HepG2 (cell line): ENCODE measurements around the gene RRN3. TPM values are rescaled to one million over a fixed set of nuclear protein-coding genes. Genes with fewer than 3 reads are reported as not detected.

ENCODE experiments used
- ATAC-seq: fragments of 200-7000 bp; cut with Tn5 transposase; 3 replicates; pipeline ENCODE4 v1.9.1; 2020; ENCODE audit warnings: mild to moderate bottlenecking, moderate library complexity
- BruUV-seq: library from RNA; stranded (reverse); fragments of 400-500 nt; replicated peaks from 2 replicates; lab custom pipeline; 2021; lab: Mats Ljungman, UMichigan
- CTCF ChIA-PET: fragments of 300-600 bp; formaldehyde crosslinking; extraction: SDS; loops from one replicate; lab custom pipeline; 2021; ENCODE audit warnings: low total read pairs, inconsistent platforms, low intra/inter-chr PET ratio; lab: Yijun Ruan, JAX
- POLR2A ChIA-PET: fragments of 350-600 bp; sonication (Branson Sonifier 250); formaldehyde crosslinking; loops from one replicate; lab custom pipeline; 2020; ENCODE audit warnings: antibody characterized with exemption, inconsistent platforms; lab: Yijun Ruan, JAX
- DNase-seq: peaks from one replicate; pipeline ENCODE4 v3.0.0-alpha.2; 2015; ENCODE audit warnings: low spot score
- FAIRE-seq: peaks from 3 replicates; lab custom pipeline; 2011; peaks lifted over from hg19 to GRCh38; lab: Jason Lieb, UNC
- H2AFZ ChIP-seq: one replicate; pipeline ENCODE4 v1.6.1; 2011; ENCODE audit warnings: low read length, inconsistent platforms
- H3K27ac ChIP-seq: fragments of 300-600 bp; 3 replicates; pipeline ENCODE4 v1.8.0; 2011; ENCODE audit warnings: mixed run types, mild to moderate bottlenecking, mixed read lengths, low read length, inconsistent platforms; ENCODE audit not compliant: insufficient read depth; ENCODE audit errors: extremely low read length
- H3K27me3 ChIP-seq, 2 experiments: fragments of 200-600 bp in 1 of 2; 2 replicates in 1 of 2; 3 replicates in 1 of 2; pipeline versions ENCODE4 v1.6.0 to v1.8.0; 2011; ENCODE audit warnings: low read length in 2 of 2, mild to moderate bottlenecking in 2 of 2, moderate library complexity in 2 of 2, inconsistent platforms in 1 of 2; ENCODE audit not compliant: insufficient read depth in 2 of 2, control insufficient read depth in 1 of 2
- H3K36me3 ChIP-seq, 2 experiments: fragments of 200-600 bp in 1 of 2; replicated peaks in 1 of 2; 2 replicates in 1 of 2; 3 replicates in 1 of 2; pipeline versions ENCODE4 v1.5.1 to v1.8.0; 2011; ENCODE audit warnings: low read length in 2 of 2, inconsistent platforms in 1 of 2; ENCODE audit not compliant: insufficient read depth in 2 of 2, control insufficient read depth in 1 of 2
- H3K4me1 ChIP-seq: 2 replicates; pipeline ENCODE4 v1.5.1; 2012; ENCODE audit warnings: low read length, inconsistent platforms; ENCODE audit not compliant: insufficient read depth
- H3K4me2 ChIP-seq: 2 replicates; pipeline ENCODE4 v1.6.0; 2011; ENCODE audit warnings: low read depth, low read length, inconsistent platforms
- H3K4me3 ChIP-seq, 3 experiments: fragments of 200-600 bp in 1 of 3; sonication (generic), shearing (Covaris generic) in 1 of 3; replicated peaks in 1 of 3; 2 replicates each; pipeline ENCODE4 v1.5.1; 2011 to 2016; ENCODE audit warnings: low read length in 3 of 3, inconsistent platforms in 2 of 3, low read depth in 2 of 3, mild to moderate bottlenecking in 2 of 3, control low read depth in 1 of 3, mixed read lengths in 1 of 3; ENCODE audit not compliant: insufficient read depth in 1 of 3
- H3K79me2 ChIP-seq: one replicate; pipeline ENCODE4 v1.6.1; 2011; ENCODE audit warnings: low read length, inconsistent platforms; ENCODE audit not compliant: insufficient read depth
- H3K9ac ChIP-seq: 2 replicates; pipeline ENCODE4 v1.6.0; 2011; ENCODE audit warnings: mild to moderate bottlenecking, low read depth, low read length, inconsistent platforms; ENCODE audit not compliant: insufficient read depth
- H3K9me3 ChIP-seq: 2 replicates; pipeline ENCODE4 v1.5.1; 2012; ENCODE audit warnings: mild to moderate bottlenecking, low read length
- H4K20me1 ChIP-seq: 2 replicates; pipeline ENCODE4 v1.6.0; 2011; ENCODE audit warnings: inconsistent platforms, mild to moderate bottlenecking, low read length, moderate library complexity; ENCODE audit not compliant: insufficient read depth
- AGO2 ChIP-seq: fragments of 200-400 bp; formaldehyde crosslinking; optimal IDR thresholded peaks from 2 replicates; pipeline ENCODE3; 2017; ENCODE audit warnings: mild to moderate bottlenecking, low read depth, low read length, moderate library complexity
- DMAP1 ChIP-seq: IDR thresholded peaks from 2 replicates; pipeline ENCODE4 v1.6.1; 2016
- EZH2 ChIP-seq: conservative IDR thresholded peaks from 2 replicates; pipeline ENCODE4 v1.6.1; 2012; ENCODE audit warnings: mild to moderate bottlenecking, low read depth, low read length, moderate library complexity
- FOXA3 ChIP-seq: IDR thresholded peaks from 2 replicates; pipeline ENCODE4 v1.6.1; 2016; ENCODE audit warnings: missing genetic modification reagents, missing compliant biosample characterization
- MAFG ChIP-seq: sonication (generic); formaldehyde crosslinking; IDR thresholded peaks from 2 replicates; pipeline ENCODE4 v1.5.1; 2020; ENCODE audit warnings: mild to moderate bottlenecking, missing genetic modification reagents
- NFKB2 ChIP-seq: sonication (generic); formaldehyde crosslinking; IDR thresholded peaks from 2 replicates; pipeline ENCODE4 v1.4.0; 2020; ENCODE audit warnings: missing genetic modification reagents, borderline replicate concordance
- NR2C2 ChIP-seq: sonication (generic); formaldehyde crosslinking; IDR thresholded peaks from 2 replicates; pipeline ENCODE4 v1.4.0; 2020; ENCODE audit warnings: missing genetic modification reagents, mild to moderate bottlenecking, moderate library complexity, borderline replicate concordance
- PITX1 ChIP-seq: sonication (generic); formaldehyde crosslinking; IDR thresholded peaks from 2 replicates; pipeline ENCODE4 v1.5.1; 2020; ENCODE audit warnings: mild to moderate bottlenecking, missing genetic modification reagents
- POLR2A ChIP-seq, 2 experiments: IDR thresholded peaks; 2 replicates each; pipeline ENCODE4 v1.6.1; 2011; ENCODE audit warnings: low read depth in 2 of 2, low read length in 2 of 2, mild to moderate bottlenecking in 1 of 2, moderate library complexity in 1 of 2; ENCODE audit not compliant: insufficient read depth in 1 of 2
- POLR2G ChIP-seq: fragments of 200-400 bp; formaldehyde crosslinking; IDR thresholded peaks from 2 replicates; pipeline ENCODE4 v1.6.1; 2018; ENCODE audit warnings: mild to moderate bottlenecking, low read depth, low read length, moderate library complexity
- RBM22 ChIP-seq: fragments of 200-400 bp; formaldehyde crosslinking; optimal IDR thresholded peaks from 2 replicates; pipeline ENCODE3; 2017; ENCODE audit warnings: mild to moderate bottlenecking, low read length, moderate library complexity
- SIX1 ChIP-seq: sonication (generic); formaldehyde crosslinking; IDR thresholded peaks from 2 replicates; pipeline ENCODE4 v1.4.0; 2020; ENCODE audit warnings: missing genetic modification reagents, borderline replicate concordance
- ZBTB38 ChIP-seq: sonication (generic); formaldehyde crosslinking; IDR thresholded peaks from 2 replicates; pipeline ENCODE4 v1.5.1; 2020; ENCODE audit warnings: mild to moderate bottlenecking, missing genetic modification reagents
- ZFP91 ChIP-seq: sonication (generic); formaldehyde crosslinking; IDR thresholded peaks from 2 replicates; pipeline ENCODE4 v1.9.0; 2022; ENCODE audit warnings: missing genetic modification reagents, mild to moderate bottlenecking, borderline replicate concordance
- ZNF274 ChIP-seq: sonication (generic); formaldehyde crosslinking; IDR thresholded peaks from 2 replicates; pipeline ENCODE4 v1.5.1; 2020; ENCODE audit warnings: mild to moderate bottlenecking, missing genetic modification reagents
- ZNF501 ChIP-seq: sonication (generic); formaldehyde crosslinking; IDR thresholded peaks from 2 replicates; pipeline ENCODE4 v1.5.1; 2020; ENCODE audit warnings: mild to moderate bottlenecking, moderate library complexity, missing genetic modification reagents
- ZNF768 ChIP-seq: sonication (generic); formaldehyde crosslinking; IDR thresholded peaks from 2 replicates; pipeline ENCODE4 v1.4.0; 2020; ENCODE audit warnings: missing genetic modification reagents
- ZSCAN12 ChIP-seq: sonication (generic); formaldehyde crosslinking; IDR thresholded peaks from 2 replicates; pipeline ENCODE4 v1.9.0; 2021; ENCODE audit warnings: mild to moderate bottlenecking, missing genetic modification reagents
- ZSCAN21 ChIP-seq: sonication (generic); formaldehyde crosslinking; IDR thresholded peaks from 2 replicates; pipeline ENCODE4 v1.8.0; 2022; ENCODE audit warnings: mild to moderate bottlenecking, missing genetic modification reagents, moderate library complexity, borderline replicate concordance
- WGBS: methylation state at CpG from one replicate; pipeline ENCODE4 v1.1.6; 2017; ENCODE audit warnings: low lambda C conversion rate; 5-methylcytosine and 5-hydroxymethylcytosine counted together
- in situ Hi-C: cut with HindIII; loops from 2 replicates; pipeline ENCODE4 v1.10.0; 2017; ENCODE audit warnings: low pct_unique_long_range_greater_than_20kb; ENCODE audit not compliant: extremely low pct_ligation_motif_present
- intact Hi-C: fragments of 100-400 bp; cut with micrococcal nuclease; formaldehyde crosslinking; loops from one replicate; pipeline ENCODE4 v1.10.0; 2022; ENCODE audit not compliant: unreplicated experiment
- polyA plus RNA-seq, 8 experiments: library from polyadenylated mRNA; depleted of rRNA in 3 of 8; stranded (reverse) in 7 of 8; unstranded in 1 of 8; fragments of >200 nt; fragmentation: Illumina TruSeq in 4 of 8; extraction: Trizol in 4 of 8; gene quantifications; 2 replicates each; pipeline versions ENCODE4 v1.2.1 to v1.2.3, GENCODE V29; 2011 to 2016; ENCODE audit warnings: low read depth in 4 of 8, missing spikeins in 1 of 8, mixed read lengths in 1 of 8; ENCODE audit not compliant: insufficient read depth in 1 of 8
- total RNA-seq, 5 experiments: library from RNA; depleted of rRNA; stranded (reverse); fragments of >200 nt; fragmentation: Illumina TruSeq; extraction: Trizol; gene quantifications; 2 replicates each; pipeline ENCODE4 v1.2.3, GENCODE V29; 2016; ENCODE audit warnings: low read depth in 1 of 5
- TF ChIP-seq, protein P1 (sequence below): sonication (generic); formaldehyde crosslinking; IDR thresholded peaks from 2 replicates; pipeline ENCODE4 v1.5.0; 2020; ENCODE audit warnings: mild to moderate bottlenecking, missing genetic modification reagents, moderate library complexity

RRN3 gene
- total and polyA plus RNA-seq, 2 of the 13 experiments (the other 11 are each of a cell fraction or from before 2014, with no cell fraction given): 45.8 to 67.0 TPM

- intact Hi-C loops: no loop called here
- no TSS peak for BruUV-seq
- Histone ChIP-seq H3K9me3 (no peaks in the 10 kb centered on the region), H3K4me1 (no peaks in the 10 kb centered on the region), H3K4me3 (no peak overlapping the region), H3K36me3 (peaks cover 38 to 70% of the 10 kb centered on the region in 2 experiments), H2AFZ (no peak overlapping the region), H3K27ac (no peak overlapping the region), H4K20me1 (no peaks in the 10 kb centered on the region), H3K27me3 (no peaks in the 10 kb centered on the region), H3K79me2 (no peaks in the 10 kb centered on the region), H3K4me2 (no peak overlapping the region), H3K9ac (no peak overlapping the region)
- ChIA-PET POLR2A (no interaction called here), CTCF (no interaction called here)
- in situ Hi-C loops: no loop called here
- no peak for DNase-seq
- ATAC-seq: peak; percentile 51
- peak; percentile 37 for FAIRE-seq
- 94% methylated on average over 16 of the region's 16 CpGs for WGBS
- no peak for TF ChIP-seq SIX1 (CRISPR knock-in tag)
- peak; percentile 65 for TF ChIP-seq RBM22
- 0 out of 2 replicates have a peak, but pooled peaks have one; percentile 49 for TF ChIP-seq ZNF274 (CRISPR knock-in tag)
- peak; percentile 84 for TF ChIP-seq AGO2
- TF ChIP-seq FOXA3: no peak
- TF ChIP-seq PITX1 (CRISPR knock-in tag): no peak
- TF ChIP-seq MAFG: 0 out of 2 replicates have a peak, but pooled peaks have one; percentile 4
- TF ChIP-seq, protein P1, sequence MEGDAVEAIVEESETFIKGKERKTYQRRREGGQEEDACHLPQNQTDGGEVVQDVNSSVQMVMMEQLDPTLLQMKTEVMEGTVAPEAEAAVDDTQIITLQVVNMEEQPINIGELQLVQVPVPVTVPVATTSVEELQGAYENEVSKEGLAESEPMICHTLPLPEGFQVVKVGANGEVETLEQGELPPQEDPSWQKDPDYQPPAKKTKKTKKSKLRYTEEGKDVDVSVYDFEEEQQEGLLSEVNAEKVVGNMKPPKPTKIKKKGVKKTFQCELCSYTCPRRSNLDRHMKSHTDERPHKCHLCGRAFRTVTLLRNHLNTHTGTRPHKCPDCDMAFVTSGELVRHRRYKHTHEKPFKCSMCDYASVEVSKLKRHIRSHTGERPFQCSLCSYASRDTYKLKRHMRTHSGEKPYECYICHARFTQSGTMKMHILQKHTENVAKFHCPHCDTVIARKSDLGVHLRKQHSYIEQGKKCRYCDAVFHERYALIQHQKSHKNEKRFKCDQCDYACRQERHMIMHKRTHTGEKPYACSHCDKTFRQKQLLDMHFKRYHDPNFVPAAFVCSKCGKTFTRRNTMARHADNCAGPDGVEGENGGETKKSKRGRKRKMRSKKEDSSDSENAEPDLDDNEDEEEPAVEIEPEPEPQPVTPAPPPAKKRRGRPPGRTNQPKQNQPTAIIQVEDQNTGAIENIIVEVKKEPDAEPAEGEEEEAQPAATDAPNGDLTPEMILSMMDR: peak; percentile 32; the same call in 1 of the 2 replicates
- TF ChIP-seq ZNF768 (CRISPR knock-in tag): peak; percentile 14; the same call in 1 of the 2 replicates
- no peak for TF ChIP-seq DMAP1
- TF ChIP-seq ZFP91 (CRISPR knock-in tag): peak; percentile 24; the same call in 1 of the 2 replicates
- peak; percentile 65; the same call in 1 of the 2 replicates for TF ChIP-seq ZBTB38 (CRISPR knock-in tag)
- TF ChIP-seq ZSCAN21 (CRISPR knock-in tag): peak; percentile 30; the same call in 1 of the 2 replicates
- TF ChIP-seq ZNF501 (CRISPR knock-in tag): 0 out of 2 replicates have a peak, but pooled peaks have one; percentile 37
- TF ChIP-seq NFKB2: 0 out of 2 replicates have a peak, but pooled peaks have one; percentile 23
- TF ChIP-seq POLR2A (IDR thresholded peaks at IDR 0.05; ENCODE audit: insufficient read depth in 1 of 2, low read depth in 2 of 2, low read length in 2 of 2): peak in 1 of 2 experiments; percentile 21; a peak in 1 of 4 replicates
- TF ChIP-seq POLR2G: no peak; the same call in none of the 2 replicates
- no peak for TF ChIP-seq NR2C2 (CRISPR knock-in tag)
- TF ChIP-seq ZSCAN12: no peak
- TF ChIP-seq EZH2: no peak
Measured at GRCh38 chr16:15041271-15042004, 52.6 kb downstream of the RRN3 start.
